ENCODE data around the gene PSAP.
"Not testable (repeated sequence)": the region's sequence is repeated elsewhere in the genome, so short reads cannot be mapped to it uniquely, and the experiment has no call there.

The PSAP gene

DNA sequence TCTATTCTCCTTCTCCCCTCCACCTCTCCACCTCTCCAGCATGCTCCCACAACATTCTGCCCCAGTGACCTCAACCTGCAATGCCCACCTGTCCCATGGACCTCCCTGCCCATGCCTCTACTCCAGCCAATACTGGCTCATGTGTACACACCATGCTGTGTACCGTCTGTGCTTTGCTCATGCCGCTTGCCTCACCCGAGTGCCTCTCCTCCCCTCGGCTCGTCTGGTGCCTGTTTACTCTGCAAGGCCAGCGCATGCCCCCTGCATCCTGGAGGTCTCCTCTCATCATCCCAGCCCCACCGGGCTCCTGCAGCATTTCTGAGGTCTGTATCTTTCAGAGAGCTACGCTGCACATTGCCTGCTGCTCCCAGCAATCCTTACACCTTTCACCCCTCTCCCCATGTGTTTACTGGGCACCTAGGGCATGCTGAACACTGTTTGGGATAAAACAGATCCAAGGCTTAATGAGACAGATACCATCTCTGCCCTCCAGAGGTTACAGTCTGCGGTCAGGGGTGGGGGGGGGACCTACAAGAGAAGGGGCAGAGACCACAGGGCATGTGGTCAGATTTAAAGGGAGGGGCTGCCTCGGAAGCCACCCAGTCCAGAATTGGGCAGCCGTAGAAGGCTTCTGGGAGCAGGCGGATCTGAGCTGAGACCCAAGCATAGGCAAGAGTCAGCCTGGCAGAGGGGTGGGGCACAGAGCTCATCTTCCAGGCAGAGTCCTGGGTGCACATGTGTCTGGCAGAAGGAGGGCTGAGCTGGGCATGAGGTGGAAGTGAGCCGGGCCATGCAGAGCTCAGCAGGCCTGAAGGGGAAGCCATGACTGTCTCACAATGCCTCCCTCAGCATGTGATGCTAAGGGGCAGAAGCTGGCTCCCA is 29.6 kb upstream of the PSAP start:
- no peak for DNase-seq (ENCODE audit: low spot score)
- Histone ChIP-seq H3K4me3 (no peak overlapping the region), H3K27ac (peak overlapping the region in 1 of 2 donors; percentile 10)
- TF ChIP-seq, protein P1, sequence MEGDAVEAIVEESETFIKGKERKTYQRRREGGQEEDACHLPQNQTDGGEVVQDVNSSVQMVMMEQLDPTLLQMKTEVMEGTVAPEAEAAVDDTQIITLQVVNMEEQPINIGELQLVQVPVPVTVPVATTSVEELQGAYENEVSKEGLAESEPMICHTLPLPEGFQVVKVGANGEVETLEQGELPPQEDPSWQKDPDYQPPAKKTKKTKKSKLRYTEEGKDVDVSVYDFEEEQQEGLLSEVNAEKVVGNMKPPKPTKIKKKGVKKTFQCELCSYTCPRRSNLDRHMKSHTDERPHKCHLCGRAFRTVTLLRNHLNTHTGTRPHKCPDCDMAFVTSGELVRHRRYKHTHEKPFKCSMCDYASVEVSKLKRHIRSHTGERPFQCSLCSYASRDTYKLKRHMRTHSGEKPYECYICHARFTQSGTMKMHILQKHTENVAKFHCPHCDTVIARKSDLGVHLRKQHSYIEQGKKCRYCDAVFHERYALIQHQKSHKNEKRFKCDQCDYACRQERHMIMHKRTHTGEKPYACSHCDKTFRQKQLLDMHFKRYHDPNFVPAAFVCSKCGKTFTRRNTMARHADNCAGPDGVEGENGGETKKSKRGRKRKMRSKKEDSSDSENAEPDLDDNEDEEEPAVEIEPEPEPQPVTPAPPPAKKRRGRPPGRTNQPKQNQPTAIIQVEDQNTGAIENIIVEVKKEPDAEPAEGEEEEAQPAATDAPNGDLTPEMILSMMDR (IDR thresholded peaks at IDR 0.05): no peak

DNA sequence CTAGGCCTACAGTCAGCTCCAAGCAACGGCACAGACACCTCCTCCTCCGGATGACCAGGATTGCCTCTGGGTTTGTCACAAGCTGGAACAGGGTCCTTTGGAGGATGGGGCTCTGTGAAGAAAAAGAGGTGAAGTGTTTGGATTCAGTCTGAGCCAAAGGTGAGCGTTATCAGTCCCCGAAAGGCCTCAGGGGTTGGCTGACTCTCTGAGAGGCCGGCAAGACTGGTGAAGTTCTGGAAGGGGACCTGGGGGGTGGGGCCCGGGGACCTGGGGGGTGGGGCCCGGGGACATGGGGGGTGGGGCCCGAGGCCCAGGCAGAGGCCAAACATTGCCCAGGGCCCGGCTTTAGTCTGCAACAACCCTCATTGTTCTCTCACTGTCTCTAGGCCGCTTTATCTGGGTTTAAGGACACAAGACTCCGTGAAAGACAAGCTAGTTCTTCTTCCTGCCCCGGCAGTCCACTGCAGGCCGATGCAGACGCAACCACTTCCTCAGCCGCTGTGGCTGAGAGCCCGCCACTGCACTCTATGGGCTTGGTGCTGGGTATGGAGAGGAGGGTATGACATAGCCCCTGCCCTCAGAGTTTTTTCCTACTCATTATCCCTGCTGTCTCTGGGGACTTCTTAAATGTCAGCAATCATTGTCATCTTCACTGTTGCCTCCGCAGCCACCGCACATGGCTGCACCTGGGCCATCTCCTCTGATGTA is 27.4 kb upstream of the PSAP start:
- Histone ChIP-seq H3K4me3 (no peak overlapping the region), H3K27ac (no peak overlapping the region)
- TF ChIP-seq, protein P1 (IDR thresholded peaks at IDR 0.05): no peak
- DNase-seq (ENCODE audit: low spot score): no peak

DNA sequence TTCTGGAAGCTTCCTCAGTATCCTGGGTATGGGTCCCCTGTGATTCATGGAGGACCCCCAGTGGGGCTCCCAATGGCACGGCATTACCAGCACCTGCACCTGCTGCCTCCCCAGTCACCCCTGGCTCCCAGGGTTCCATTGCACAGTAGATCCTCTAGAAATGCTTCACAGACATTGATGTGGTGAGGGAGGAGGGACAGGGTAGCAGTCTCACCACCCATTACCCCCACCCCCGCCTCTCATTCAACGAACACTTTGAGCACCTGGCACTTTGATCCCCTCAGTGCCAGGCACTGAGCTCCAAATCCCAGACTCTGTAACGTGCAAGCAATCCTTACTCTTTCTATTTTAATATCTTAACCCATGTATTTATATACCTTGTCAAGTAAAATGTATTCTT is 26.8 kb upstream of the PSAP start:
- no peak for DNase-seq (ENCODE audit: low spot score)
- TF ChIP-seq, protein P1 (IDR thresholded peaks at IDR 0.05): no peak
- H3K4me3 ChIP-seq: no peak overlapping the region
- no peak overlapping the region for H3K27ac ChIP-seq

DNA sequence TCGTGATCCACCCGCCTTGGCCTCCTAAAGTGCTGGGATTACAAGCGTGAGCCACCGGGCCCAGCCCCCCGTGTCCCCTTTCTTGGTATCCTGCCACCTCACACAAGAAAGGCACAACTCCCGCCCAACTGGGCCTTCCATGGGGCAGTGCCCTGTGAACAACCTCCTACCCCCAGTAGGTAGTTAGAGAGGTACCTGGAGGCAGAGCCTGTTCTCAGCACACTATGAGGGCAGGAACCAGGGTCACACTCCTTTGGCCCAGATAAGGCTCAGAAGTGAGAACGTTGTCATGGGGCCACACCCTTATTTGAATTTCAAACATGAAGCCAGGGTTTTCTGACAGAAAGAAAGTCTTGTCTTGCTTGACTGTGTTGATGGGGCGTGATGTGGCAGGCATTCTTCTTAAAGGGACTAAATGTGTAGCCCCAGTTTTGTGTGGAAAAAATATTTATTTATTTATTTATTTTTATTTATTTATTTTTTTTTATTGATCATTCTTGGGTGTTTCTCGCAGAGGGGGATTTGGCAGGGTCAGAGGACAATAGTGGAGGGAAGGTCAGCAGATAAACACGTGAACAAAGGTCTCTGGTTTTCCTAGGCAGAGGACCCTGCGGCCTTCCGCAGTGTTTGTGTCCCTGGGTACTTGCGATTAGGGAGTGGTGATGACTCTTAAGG is 23.8 kb upstream of the PSAP start:
- not testable (repeated sequence) for DNase-seq (ENCODE audit: low spot score); H3K4me3 ChIP-seq; H3K27ac ChIP-seq

DNA sequence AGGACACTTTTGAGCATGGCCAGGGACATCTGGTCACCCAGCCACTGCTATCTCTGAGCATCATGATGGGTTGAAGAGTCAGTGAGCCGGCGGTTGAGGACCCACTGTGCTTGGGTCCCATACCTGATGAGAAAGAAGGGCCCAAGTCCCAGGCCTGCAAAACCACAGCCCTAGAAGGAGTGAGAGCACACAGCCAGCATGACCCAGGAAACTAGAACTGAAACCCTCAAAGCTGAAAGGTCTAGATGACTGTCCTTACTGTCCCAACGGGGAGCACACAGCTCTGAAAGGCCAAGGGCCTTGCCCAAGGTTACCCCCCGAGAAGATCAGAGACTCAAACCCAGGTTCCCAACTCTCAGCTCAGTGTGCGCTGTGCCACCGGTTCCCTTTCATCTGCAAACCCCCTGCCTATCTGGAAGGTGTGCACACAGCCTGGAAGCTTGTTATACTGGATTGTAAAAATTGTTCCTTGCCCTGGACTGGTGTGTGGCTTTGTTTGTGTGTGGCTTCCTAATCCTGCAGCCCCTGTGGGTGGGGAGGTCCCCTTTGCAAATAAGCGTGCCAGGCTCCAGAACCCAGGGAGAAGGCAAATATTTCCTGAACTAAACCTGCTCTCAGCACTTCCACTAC is 22.6 kb upstream of the PSAP start:
- Histone ChIP-seq H3K4me3 (no peak overlapping the region), H3K27ac (no peak overlapping the region)
- TF ChIP-seq, protein P1 (IDR thresholded peaks at IDR 0.05): no peak
- no peak for DNase-seq (ENCODE audit: low spot score)

DNA sequence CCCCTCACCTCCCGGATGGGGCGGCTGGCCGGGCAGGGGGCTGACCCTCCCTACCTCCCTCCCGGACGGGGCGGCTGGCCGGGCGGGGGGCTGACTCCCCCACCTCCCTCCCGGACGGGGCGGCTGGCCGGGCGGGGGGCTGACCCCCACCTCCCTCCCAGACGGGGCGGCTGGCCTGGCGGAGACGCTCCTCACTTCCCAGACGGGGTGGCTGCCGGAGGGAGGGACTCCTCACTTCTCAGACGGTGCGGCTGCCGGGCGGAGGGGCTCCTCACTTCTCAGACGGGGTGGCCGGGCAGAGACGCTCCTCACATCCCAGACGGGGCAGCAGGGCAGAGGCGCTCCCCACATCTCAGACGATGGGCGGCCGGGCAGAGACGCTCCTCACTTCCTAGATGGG is 18.6 kb upstream of the PSAP start:
- not testable (repeated sequence) for DNase-seq (ENCODE audit: low spot score)

DNA sequence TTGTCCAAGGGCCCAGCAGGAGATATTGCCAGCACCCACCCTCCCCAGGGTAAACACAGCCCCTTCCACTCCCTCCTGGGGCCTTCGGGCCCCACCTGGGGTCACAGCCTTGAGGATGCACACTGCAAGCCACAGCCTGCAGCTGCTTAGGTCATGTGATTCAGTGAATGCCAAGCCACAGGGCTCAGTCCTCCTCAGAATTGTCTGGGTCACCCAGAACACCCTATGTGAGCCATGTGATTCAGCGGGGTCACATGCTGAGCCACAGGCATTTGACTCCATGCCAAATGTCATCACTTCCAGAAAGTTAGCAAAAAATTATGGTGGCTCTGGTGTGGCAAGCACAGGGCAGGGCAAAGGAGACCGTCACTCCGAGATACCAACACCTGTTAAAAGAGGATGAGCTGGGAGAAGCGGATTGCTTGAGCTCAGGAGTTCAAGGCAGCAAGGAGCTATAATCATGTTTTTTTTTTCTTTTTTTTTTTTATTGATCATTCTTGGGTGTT is 17.2 kb upstream of the PSAP start:
- TF ChIP-seq, protein P1 (IDR thresholded peaks at IDR 0.05): no peak
- DNase-seq (ENCODE audit: low spot score): no peak
- no peak overlapping the region for H3K4me3 ChIP-seq
- H3K27ac ChIP-seq: no peak overlapping the region

More for the DNA sequence above, 18.6 kb upstream of the PSAP start:
- not testable (repeated sequence) for H3K4me3 ChIP-seq, H3K27ac ChIP-seq

All from coronary artery (tissue), 2 donors.